K562 (cell line): ENCODE results near the gene ABHD16A. TPM values are rescaled to one million over a fixed set of nuclear protein-coding genes. Genes with fewer than 3 reads are reported as not detected.

ENCODE experiments used
- ARID4B ChIP-seq: sonication (generic); formaldehyde crosslinking; IDR thresholded peaks from 2 replicates; pipeline ENCODE4 v1.8.0; 2022; ENCODE audit warnings: mild to moderate bottlenecking, missing genetic modification reagents
- EHMT2 ChIP-seq: fragments of 450-650 bp; IDR thresholded peaks from 2 replicates; pipeline ENCODE4 v1.6.1; 2018; ENCODE audit warnings: antibody characterized with exemption
- MAFG ChIP-seq: fragments of 450-650 bp; conservative IDR thresholded peaks from 2 replicates; pipeline ENCODE4 v1.6.1; 2016; ENCODE audit warnings: missing genetic modification characterization, missing compliant biosample characterization
- REST ChIP-seq, 2 experiments: fragments of 450-650 bp; formaldehyde crosslinking in 1 of 2; IDR thresholded peaks; 2 replicates each; pipeline versions ENCODE4 v1.4.0 to v1.6.1; 2014 to 2020; ENCODE audit warnings: mild to moderate bottlenecking in 2 of 2, borderline replicate concordance in 1 of 2, low read depth in 1 of 2
- SRSF3 ChIP-seq: fragments of 200-400 bp; formaldehyde crosslinking; IDR thresholded peaks from 2 replicates; pipeline ENCODE4 v1.6.1; 2016; ENCODE audit warnings: mild to moderate bottlenecking, low read length, moderate library complexity; ENCODE audit not compliant: insufficient read depth
- ZNF165 ChIP-seq: fragments of 250-450 bp; sonication (Bioruptor Pico); IDR thresholded peaks from 2 replicates; pipeline ENCODE4 v1.4.0; 2020; ENCODE audit warnings: borderline replicate concordance
- ZNF518B ChIP-seq: fragments of 250-450 bp; sonication (Bioruptor Pico); IDR thresholded peaks from 2 replicates; pipeline ENCODE4 v1.5.0; 2021; ENCODE audit warnings: mild to moderate bottlenecking, moderate library complexity
- polyA plus RNA-seq, 8 experiments: library from polyadenylated mRNA; depleted of rRNA in 4 of 8; stranded (reverse) in 5 of 8; unstranded in 3 of 8; fragments of >200 nt; fragmentation: Nextera tagmentation in 2 of 8; fragmentation: Illumina TruSeq in 1 of 8; extraction: Ambion mirVana in 2 of 8; extraction: Trizol in 1 of 8; gene quantifications; 2 replicates each; pipeline versions ENCODE4 v1.2.1 to v1.2.3, GENCODE V29; 2011 to 2014; ENCODE audit warnings: inconsistent platforms in 1 of 8, missing spikeins in 1 of 8
- total RNA-seq, 7 experiments: library from RNA; depleted of rRNA in 6 of 7; stranded (reverse); fragments of >200 nt in 6 of 7; fragmentation: Illumina TruSeq in 2 of 7; extraction: Trizol in 2 of 7; gene quantifications; 2 replicates each; pipeline versions ENCODE4 v1.2.1 to v1.2.3, GENCODE V29; 2011 to 2021; ENCODE audit warnings: low replicate concordance in 1 of 7

The ABHD16A gene
- total and polyA plus RNA-seq, 9 of the 15 experiments (the other 6 are each of a cell fraction or from before 2014, with no cell fraction given) = 25.8 to 120 (median 81.6) TPM

- TF ChIP-seq REST (IDR thresholded peaks at IDR 0.05; ENCODE audit: borderline replicate concordance) (no peak), REST (CRISPR knock-in tag; IDR thresholded peaks at IDR 0.05; ENCODE audit: low read depth) (peak; percentile 95), ZNF518B (CRISPR knock-in tag) (peak; percentile 95), SRSF3 (peak; percentile 74; the same call in 1 of the 2 replicates), ARID4B (CRISPR knock-in tag) (peak; percentile 78), ZNF165 (CRISPR knock-in tag) (peak; percentile 91), EHMT2 (no peak), MAFG (tag) (no peak)
These were observed 27.0 kb upstream of the ABHD16A start (continued) for GRCh38 chr6:31729979-31730630.
